ENCODE data around the gene ROMO1.
"Not testable (repeated sequence)": the region's sequence is repeated elsewhere in the genome, so short reads cannot be mapped to it uniquely, and the experiment has no call there.

- TF ChIP-seq POLR2AphosphoS5 (IDR thresholded peaks at IDR 0.05; ENCODE audit: insufficient read depth in 1 of 2, low read depth in 1 of 2); POLR2A (IDR thresholded peaks at IDR 0.05); CTCF (IDR thresholded peaks at IDR 0.05): not testable (repeated sequence)
Measured at GRCh38 chr20:35723275-35723639, 24.1 kb downstream of the ROMO1 start.

All from vagina (tissue), 2 donors.